HEK293 (cell line): ENCODE results near the gene GNB3.

Source experiments
- CTCF ChIP-seq: fragments of 450-650 bp; formaldehyde crosslinking; IDR thresholded peaks from 2 replicates; pipeline ENCODE4 v1.5.1; 2016; ENCODE audit warnings: missing biosample characterization, missing genetic modification characterization
- ZNF24 ChIP-seq: fragments of 450-650 bp; formaldehyde crosslinking; IDR thresholded peaks from 2 replicates; pipeline ENCODE4 v1.5.1; 2016; ENCODE audit warnings: missing biosample characterization, missing genetic modification characterization
- ZNF280D ChIP-seq: fragments of 450-650 bp; formaldehyde crosslinking; IDR thresholded peaks from 2 replicates; pipeline ENCODE4 v1.5.1; 2016; ENCODE audit warnings: missing biosample characterization, missing genetic modification characterization

GRCh38 chr12:6833189-6833890 lies 7.4 kb upstream of the GNB3 start:
- no peak for TF ChIP-seq ZNF24
- TF ChIP-seq ZNF280D = no peak
- TF ChIP-seq CTCF = no peak
